Lower lobe of right lung (tissue), 2 donors: ENCODE results near the gene C12orf75. TPM values are rescaled to one million over a fixed set of nuclear protein-coding genes. Genes with fewer than 3 reads are reported as not detected.

Source experiments
- ATAC-seq, 2 donors: fragments of 200-7000 bp; cut with Tn5 transposase; one replicate each; pipeline ENCODE4 v1.9.1; 2020 to 2022; ENCODE audit warnings: mild to moderate bottlenecking in 2 of 2, moderate library complexity in 2 of 2
- DNase-seq: peaks from one replicate; pipeline ENCODE4 v3.0.0-alpha.2; 2020
- H3K27ac ChIP-seq: fragments of 200-600 bp; one replicate; pipeline ENCODE4 v1.8.0; 2022
- H3K27me3 ChIP-seq: fragments of 200-600 bp; one replicate; pipeline ENCODE4 v1.8.0; 2022; ENCODE audit warnings: low read depth
- H3K36me3 ChIP-seq: fragments of 200-600 bp; one replicate; pipeline ENCODE4 v1.8.0; 2022; ENCODE audit warnings: mild to moderate bottlenecking
- H3K4me1 ChIP-seq: fragments of 200-600 bp; one replicate; pipeline ENCODE4 v1.8.0; 2022
- H3K4me3 ChIP-seq: fragments of 200-600 bp; one replicate; pipeline ENCODE4 v1.8.0; 2022; ENCODE audit warnings: mild to moderate bottlenecking
- H3K9me3 ChIP-seq: fragments of 200-600 bp; one replicate; pipeline ENCODE4 v1.8.0; 2022
- CTCF ChIP-seq: fragments of 200-600 bp; IDR thresholded peaks from one replicate; pipeline ENCODE4 v1.8.0; 2022; ENCODE audit warnings: antibody characterized with exemption, mild to moderate bottlenecking
- intact Hi-C: fragments of 100-400 bp; cut with DNase I; formaldehyde crosslinking; loops from one replicate; pipeline ENCODE4 v1.11.0; 2022
- total RNA-seq: library from RNA; stranded (reverse); fragmentation: NEBNext Ultra II Directional; extraction: Animal tissue kit (Norgen Biotek cat#: 25700); gene quantifications from one replicate; pipeline ENCODE4 v1.2.1, GENCODE V29; 2021
- donor health status: DM: no; HTN: yes; CAD: no; lungs with severe emphysema.

The C12orf75 gene
- total RNA-seq, 1 donor from 2014 or later, result 14.2 TPM

- no peak for TF ChIP-seq CTCF
- H3K9me3 ChIP-seq, result no peaks in the 10 kb centered on the region
- no peaks in the 10 kb centered on the region for H3K36me3 ChIP-seq
- no peak overlapping the region for H3K27ac ChIP-seq
- H3K4me3 ChIP-seq, result no peak overlapping the region
- no peak for DNase-seq
- ATAC-seq, result no peak
- H3K27me3 ChIP-seq, result no peaks in the 10 kb centered on the region
- intact Hi-C loops, result no loop called here
- H3K4me1 ChIP-seq, result no peaks in the 10 kb centered on the region
These were observed 42.0 kb upstream of the C12orf75 start for GRCh38 chr12:105288311-105288996.

DNA sequence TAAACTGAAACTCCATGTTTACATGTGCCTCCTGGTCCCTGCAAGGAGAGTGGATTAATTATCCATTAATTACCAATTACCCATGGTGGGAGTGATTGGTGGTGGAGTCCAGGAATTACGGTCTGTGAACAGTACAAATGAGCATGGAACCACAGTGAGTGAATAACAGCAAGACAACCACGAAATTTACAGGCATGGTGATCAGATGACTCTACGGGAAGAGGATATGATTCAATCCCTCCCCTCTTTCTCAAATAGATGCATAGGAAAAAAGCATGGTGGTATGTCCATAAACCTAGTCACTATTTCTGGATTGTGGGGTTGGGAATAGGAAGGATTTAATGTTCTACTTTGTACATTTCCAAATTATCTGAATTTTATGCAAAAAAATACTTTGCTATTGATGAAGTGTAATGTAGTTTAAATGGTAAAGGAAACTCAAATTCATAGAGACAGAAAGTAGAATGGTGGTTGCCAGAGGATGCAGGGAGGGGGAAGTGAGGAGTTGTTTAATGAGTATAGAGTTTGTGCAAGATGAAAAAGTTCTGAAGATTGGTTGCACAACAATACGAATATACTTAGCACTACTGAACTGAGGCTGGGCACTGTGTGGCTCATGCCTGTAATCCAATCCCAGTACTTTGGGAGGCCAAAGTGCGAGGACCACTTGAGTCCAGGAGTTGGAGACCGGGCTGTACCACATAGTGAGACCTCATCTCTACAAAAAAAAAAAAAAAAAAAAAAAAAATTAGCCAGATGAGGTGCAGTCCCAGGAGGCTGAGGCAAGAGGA, 41.2 kb upstream of the C12orf75 start:
- no peaks in the 10 kb centered on the region for H3K9me3 ChIP-seq
- TF ChIP-seq CTCF, result no peak
- H3K27me3 ChIP-seq, result no peaks in the 10 kb centered on the region
- intact Hi-C loops, result no loop called here
- no peaks in the 10 kb centered on the region for H3K36me3 ChIP-seq
- no peak for ATAC-seq
- H3K27ac ChIP-seq, result no peak overlapping the region
- H3K4me1 ChIP-seq, result no peaks in the 10 kb centered on the region
- no peak for DNase-seq
- H3K4me3 ChIP-seq, result no peak overlapping the region

DNA sequence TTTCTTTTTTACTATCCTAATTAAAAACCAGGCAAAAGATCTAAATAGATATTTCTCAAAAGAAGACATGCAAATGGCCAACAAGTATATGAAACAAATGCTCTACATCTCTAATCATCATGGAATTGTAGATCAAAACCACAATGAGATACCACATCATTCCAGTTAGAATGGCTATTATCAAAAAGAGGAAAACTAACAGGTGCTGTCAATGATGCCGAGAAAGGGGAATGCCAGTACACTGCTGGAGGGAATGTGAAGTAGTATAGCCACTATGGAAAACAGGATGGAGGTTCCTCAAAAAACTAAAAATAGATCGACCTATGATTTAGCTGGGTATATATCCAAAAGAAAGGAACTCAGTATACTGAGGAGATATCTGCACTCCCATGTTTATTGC, 39.0 kb upstream of the C12orf75 start:
- intact Hi-C loops, result no loop called here
- no peak overlapping the region for H3K4me3 ChIP-seq
- DNase-seq, result no peak
- ATAC-seq, result no peak
- H3K27ac ChIP-seq, result no peak overlapping the region
- H3K27me3 ChIP-seq, result no peaks in the 10 kb centered on the region
- H3K36me3 ChIP-seq, result no peaks in the 10 kb centered on the region
- no peaks in the 10 kb centered on the region for H3K9me3 ChIP-seq
- TF ChIP-seq CTCF, result no peak
- no peaks in the 10 kb centered on the region for H3K4me1 ChIP-seq

GRCh38 chr12:105292705-105293104, 37.8 kb upstream of the C12orf75 start:
- no peak for DNase-seq
- Histone ChIP-seq H3K36me3 (no peaks in the 10 kb centered on the region), H3K27me3 (no peaks in the 10 kb centered on the region), H3K27ac (no peak overlapping the region), H3K4me1 (no peaks in the 10 kb centered on the region), H3K4me3 (no peak overlapping the region), H3K9me3 (no peaks in the 10 kb centered on the region)
- intact Hi-C loops, result no loop called here
- no peak for TF ChIP-seq CTCF
- ATAC-seq, result no peak

DNA sequence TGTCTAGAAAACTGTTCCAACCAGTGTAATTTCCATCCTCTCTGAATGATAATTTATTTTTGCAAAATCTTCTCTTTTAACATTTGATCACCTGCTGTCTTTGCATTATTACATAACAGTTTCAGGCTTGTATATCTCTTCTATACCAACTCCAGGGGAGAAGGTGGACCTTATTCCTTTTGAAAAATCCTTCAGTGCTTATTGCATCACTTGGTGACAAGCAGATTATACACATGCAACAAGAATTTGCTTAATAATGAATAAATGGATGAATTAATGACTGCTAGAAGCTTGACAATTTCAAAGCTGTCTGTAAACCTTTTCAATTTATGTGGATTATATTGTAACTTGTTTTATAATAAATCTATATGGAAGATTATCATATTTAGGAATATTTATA, 37.3 kb upstream of the C12orf75 start:
- ATAC-seq, result no peak
- no peak for DNase-seq
- H3K27me3 ChIP-seq, result no peaks in the 10 kb centered on the region
- H3K4me1 ChIP-seq, result no peaks in the 10 kb centered on the region
- no peaks in the 10 kb centered on the region for H3K36me3 ChIP-seq
- H3K4me3 ChIP-seq, result no peak overlapping the region
- H3K9me3 ChIP-seq, result no peaks in the 10 kb centered on the region
- intact Hi-C loops, result no loop called here
- no peak for TF ChIP-seq CTCF
- no peak overlapping the region for H3K27ac ChIP-seq
